Natural killer cell (primary cell): Measurements from ENCODE around the gene KCNK18. TPM values are rescaled to one million over a fixed set of nuclear protein-coding genes. Genes with fewer than 3 reads are reported as not detected.

Experiments used
- ATAC-seq, 3 donors: fragments of 150-1000 bp in 2 of 3; fragments of 200-7000 bp in 1 of 3; cut with Tn5 transposase; 1 replicate in 1 of 3; 2 replicates in 2 of 3; pipeline ENCODE4 v1.10.0; 2021; ENCODE audit warnings: mild to moderate bottlenecking in 2 of 3, moderate library complexity in 2 of 3
- DNase-seq, 2 donors: peaks; one replicate each; pipeline versions ENCODE4 v3.0.0 to v3.0.0-alpha.2; 2013 to 2021; ENCODE audit warnings: mixed read lengths in 1 of 2
- H3K27ac ChIP-seq: one replicate; pipeline ENCODE4 v1.5.1; 2013; ENCODE audit warnings: mild to moderate bottlenecking, low read length
- H3K27me3 ChIP-seq: one replicate; pipeline ENCODE4 v1.6.1; 2013; ENCODE audit warnings: low read length; ENCODE audit not compliant: control insufficient read depth, insufficient read depth
- H3K36me3 ChIP-seq: one replicate; pipeline ENCODE4 v1.6.1; 2013; ENCODE audit warnings: low read length; ENCODE audit not compliant: control insufficient read depth, insufficient read depth
- H3K4me1 ChIP-seq: one replicate; pipeline ENCODE4 v1.6.1; 2013; ENCODE audit warnings: low read length; ENCODE audit not compliant: control insufficient read depth, insufficient read depth
- H3K4me3 ChIP-seq: one replicate; pipeline ENCODE4 v1.5.1; 2013; ENCODE audit warnings: low read length
- H3K9me3 ChIP-seq: one replicate; pipeline ENCODE4 v1.6.1; 2013; ENCODE audit warnings: low read length; ENCODE audit not compliant: control insufficient read depth, insufficient read depth
- H3K27ac Mint-ChIP-seq, 2 donors: one replicate each; pipeline ENCODE4 v1.8.0; 2022; ENCODE audit warnings: mild to moderate bottlenecking in 2 of 2, mixed read lengths in 2 of 2, moderate library complexity in 1 of 2
- H3K27me3 Mint-ChIP-seq, 2 donors: one replicate each; pipeline ENCODE4 v1.8.0; 2022; ENCODE audit warnings: low read depth in 2 of 2, mixed read lengths in 2 of 2
- H3K36me3 Mint-ChIP-seq: one replicate; pipeline ENCODE4 v1.8.0; 2022; ENCODE audit warnings: mixed read lengths
- H3K4me1 Mint-ChIP-seq, 2 donors: one replicate each; pipeline ENCODE4 v1.8.0; 2022; ENCODE audit warnings: mixed read lengths in 2 of 2
- H3K4me3 Mint-ChIP-seq: one replicate; pipeline ENCODE4 v1.8.0; 2022; ENCODE audit warnings: mild to moderate bottlenecking, moderate library complexity, mixed read lengths
- H3K9me3 Mint-ChIP-seq, 2 donors: one replicate each; pipeline ENCODE4 v1.8.0; 2022; ENCODE audit warnings: mixed read lengths in 2 of 2
- WGBS: methylation state at CpG from one replicate; pipeline ENCODE4 v1.1.7; 2013; ENCODE audit warnings: missing lambda C conversion rate; ENCODE audit not compliant: insufficient coverage; 5-methylcytosine and 5-hydroxymethylcytosine counted together
- intact Hi-C: fragments of 100-400 bp; cut with micrococcal nuclease; formaldehyde crosslinking; loops from one replicate; pipeline ENCODE4 v1.14.2; 2022
- total RNA-seq, 4 donors: library from RNA; stranded (reverse); fragments of 120-200 nt in 1 of 4; gene quantifications; one replicate each; pipeline versions ENCODE4 v1.2.3 to v1.2.4, GENCODE V29; 2013 to 2022
- TF ChIP-seq, protein P1 (sequence below): fragments of 200-600 bp; IDR thresholded peaks from one replicate; pipeline ENCODE4 v1.8.0; 2022; ENCODE audit warnings: antibody characterized with exemption

Gene KCNK18
- total RNA-seq, 3 donors from 2014 or later (not counting 1 experiment from before 2014, with no cell fraction given): not detected

DNA sequence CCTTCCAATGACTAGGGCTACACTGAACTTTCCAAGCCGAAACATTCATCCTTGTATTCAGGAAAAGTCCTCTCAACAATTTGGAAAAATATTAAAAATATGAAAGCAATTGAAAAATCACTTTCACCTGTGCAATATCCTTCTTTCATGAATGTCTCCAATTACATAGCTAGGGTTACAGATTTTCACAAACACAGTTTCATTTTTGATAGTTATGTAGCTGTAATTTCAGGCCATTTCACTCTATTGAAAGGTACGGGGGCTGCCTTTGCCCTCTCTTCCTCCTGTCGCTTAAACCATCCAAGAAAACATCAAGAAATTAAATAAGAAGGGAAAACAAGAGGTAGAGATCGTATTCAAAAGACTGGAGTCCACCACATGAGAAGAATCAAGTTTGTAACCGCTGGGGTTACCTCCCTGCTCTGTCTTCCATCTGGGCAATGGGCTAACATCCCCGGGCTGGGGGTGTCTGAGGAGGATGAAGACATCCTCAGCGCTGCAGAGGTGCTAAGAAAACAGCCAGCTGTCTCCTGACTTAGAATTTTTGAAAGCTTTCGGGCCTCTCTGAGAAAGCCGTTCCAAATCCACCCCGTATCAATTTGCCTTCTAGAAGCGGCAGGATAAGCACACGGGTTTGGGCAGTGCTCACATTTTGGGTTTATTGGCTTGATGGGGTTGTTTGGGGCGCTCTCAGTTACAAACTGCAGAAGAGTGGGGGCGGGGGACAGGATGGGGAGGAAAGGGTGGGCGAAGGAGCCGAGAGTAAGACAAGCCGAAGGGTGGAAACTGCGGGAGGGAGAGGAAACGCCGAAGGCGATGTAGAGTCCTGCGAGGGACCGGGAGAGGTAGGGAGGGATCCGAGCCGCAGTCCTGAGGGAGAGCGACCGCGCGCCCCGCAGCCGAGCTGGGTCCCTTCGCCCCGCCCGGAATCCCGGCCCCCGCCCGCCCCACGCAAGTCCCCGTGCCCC lies 34.9 kb upstream of the KCNK18 start:
- Histone ChIP-seq H3K4me1 (peaks cover 12% of the 10 kb centered on the region), H3K27me3 (peaks cover 70% of the 10 kb centered on the region), H3K27ac (no peak overlapping the region), H3K36me3 (no peaks in the 10 kb centered on the region), H3K4me3 (no peak overlapping the region), H3K9me3 (no peaks in the 10 kb centered on the region)
- peak overlapping the region; percentile 66 for H3K4me3 Mint-ChIP-seq
- peak in 1 of 2 donors; percentile 7 for DNase-seq
- peaks cover 70 to 83% of the 10 kb centered on the region in 2 donors for H3K27me3 Mint-ChIP-seq
- WGBS: 3% methylated on average over 36 of the region's 39 CpGs
- TF ChIP-seq, protein P1, sequence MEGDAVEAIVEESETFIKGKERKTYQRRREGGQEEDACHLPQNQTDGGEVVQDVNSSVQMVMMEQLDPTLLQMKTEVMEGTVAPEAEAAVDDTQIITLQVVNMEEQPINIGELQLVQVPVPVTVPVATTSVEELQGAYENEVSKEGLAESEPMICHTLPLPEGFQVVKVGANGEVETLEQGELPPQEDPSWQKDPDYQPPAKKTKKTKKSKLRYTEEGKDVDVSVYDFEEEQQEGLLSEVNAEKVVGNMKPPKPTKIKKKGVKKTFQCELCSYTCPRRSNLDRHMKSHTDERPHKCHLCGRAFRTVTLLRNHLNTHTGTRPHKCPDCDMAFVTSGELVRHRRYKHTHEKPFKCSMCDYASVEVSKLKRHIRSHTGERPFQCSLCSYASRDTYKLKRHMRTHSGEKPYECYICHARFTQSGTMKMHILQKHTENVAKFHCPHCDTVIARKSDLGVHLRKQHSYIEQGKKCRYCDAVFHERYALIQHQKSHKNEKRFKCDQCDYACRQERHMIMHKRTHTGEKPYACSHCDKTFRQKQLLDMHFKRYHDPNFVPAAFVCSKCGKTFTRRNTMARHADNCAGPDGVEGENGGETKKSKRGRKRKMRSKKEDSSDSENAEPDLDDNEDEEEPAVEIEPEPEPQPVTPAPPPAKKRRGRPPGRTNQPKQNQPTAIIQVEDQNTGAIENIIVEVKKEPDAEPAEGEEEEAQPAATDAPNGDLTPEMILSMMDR: no peak
- peaks cover 0 to 11% of the 10 kb centered on the region in 2 donors for H3K4me1 Mint-ChIP-seq
- ATAC-seq: no peak
- no peak overlapping the region for H3K27ac Mint-ChIP-seq
- intact Hi-C loops: no loop called here
- peaks cover 9% of the 10 kb centered on the region for H3K36me3 Mint-ChIP-seq
- H3K9me3 Mint-ChIP-seq: no peaks in the 10 kb centered on the region

DNA sequence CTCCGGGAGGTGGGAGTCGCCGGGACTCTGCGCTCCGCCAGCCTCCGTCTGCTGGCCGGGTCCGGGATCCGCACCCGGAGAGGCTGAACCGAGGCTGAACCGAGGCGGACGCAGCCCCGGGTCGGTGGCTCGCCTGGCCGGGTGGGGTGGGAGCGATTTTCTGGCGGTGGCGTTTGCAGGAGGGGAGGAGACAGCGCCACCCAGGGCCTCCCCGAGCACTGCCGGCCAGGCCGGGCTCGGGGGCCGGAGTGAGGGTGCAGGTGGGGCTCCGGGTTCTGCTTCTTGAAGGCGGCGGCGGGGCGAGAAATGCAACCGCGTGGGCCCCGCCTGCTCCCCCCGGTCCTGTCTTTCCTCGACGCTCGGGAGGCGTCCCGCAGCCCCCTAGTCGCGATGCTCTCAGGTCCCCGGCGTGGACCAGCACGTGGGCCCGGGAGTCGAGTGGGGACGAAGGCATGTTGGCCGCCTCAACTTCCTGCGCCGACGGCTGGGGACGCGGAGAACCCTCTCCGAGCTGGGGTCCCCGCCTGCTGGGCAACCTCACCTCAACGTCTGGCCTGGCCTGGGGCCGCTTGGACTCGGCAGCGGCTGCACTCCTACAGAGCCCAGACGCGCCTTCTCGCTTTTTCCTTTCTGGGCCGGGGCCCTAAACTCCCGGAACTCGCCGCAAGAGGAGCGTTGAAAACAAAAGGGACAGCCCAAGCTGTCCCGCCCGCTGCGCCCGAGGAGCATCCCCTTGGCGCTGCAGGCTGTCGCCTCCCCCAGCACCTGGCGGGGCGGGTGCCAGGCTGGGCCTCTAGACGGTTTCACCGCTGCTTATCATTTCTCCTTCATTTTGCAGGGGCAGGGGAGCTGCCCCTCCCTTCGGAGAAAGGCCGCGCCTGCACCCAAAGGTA lies 34.0 kb upstream of the KCNK18 start:
- DNase-seq (peak in 1 of 2 donors; percentile 10), ATAC-seq (no peak)
- Mint-ChIP-seq H3K9me3 (no peaks in the 10 kb centered on the region), H3K27ac (no peak overlapping the region), H3K4me3 (no peak overlapping the region), H3K36me3 (peaks cover 9% of the 10 kb centered on the region), H3K27me3 (peaks cover 72 to 84% of the 10 kb centered on the region in 2 donors), H3K4me1 (peaks cover 0 to 11% of the 10 kb centered on the region in 2 donors)
- no peak overlapping the region for H3K4me3 ChIP-seq
- H3K27ac ChIP-seq: no peak overlapping the region
- no peaks in the 10 kb centered on the region for H3K36me3 ChIP-seq
- H3K9me3 ChIP-seq: no peaks in the 10 kb centered on the region
- intact Hi-C loops: no loop called here
- 4% methylated on average over 82 of the region's 82 CpGs for WGBS
- TF ChIP-seq, protein P1: no peak
- H3K27me3 ChIP-seq: peaks cover 75% of the 10 kb centered on the region
- H3K4me1 ChIP-seq: peaks cover 20% of the 10 kb centered on the region

DNA sequence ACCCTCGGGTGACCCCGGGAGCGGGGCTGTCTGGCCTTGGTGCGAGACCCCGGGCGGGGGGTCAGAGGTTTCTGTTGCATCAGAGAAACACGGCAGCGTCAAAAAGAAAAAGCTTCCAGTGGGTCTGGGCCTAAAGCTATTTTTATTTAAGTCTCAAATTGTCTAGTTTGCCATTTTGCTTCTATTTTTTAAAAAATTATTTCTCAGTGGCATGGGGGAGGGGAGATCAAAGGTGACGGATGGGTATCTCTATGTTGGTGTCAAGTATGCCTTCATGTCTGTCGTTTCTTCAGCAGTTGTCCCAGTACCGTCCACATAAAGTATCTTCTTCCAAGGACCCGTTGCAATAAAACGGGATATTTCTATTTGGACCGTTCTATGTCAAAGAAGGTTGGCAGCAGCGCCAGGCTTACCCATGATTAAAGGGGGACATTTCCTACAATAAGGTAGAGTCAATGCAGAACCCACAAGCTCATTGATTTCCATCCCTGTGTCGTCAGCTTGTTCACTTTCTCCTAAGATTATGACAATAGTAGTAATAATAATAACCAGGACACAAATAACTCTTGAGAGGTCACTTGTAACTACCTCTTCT lies 33.2 kb upstream of the KCNK18 start:
- ATAC-seq: no peak
- H3K36me3 ChIP-seq: no peaks in the 10 kb centered on the region

More for the DNA sequence above, 33.2 kb upstream of the KCNK18 start:
- peaks cover 9% of the 10 kb centered on the region for H3K36me3 Mint-ChIP-seq
- H3K4me1 Mint-ChIP-seq: peaks cover 0 to 11% of the 10 kb centered on the region in 2 donors
- Histone ChIP-seq H3K4me3 (no peak overlapping the region), H3K27me3 (peaks cover 81% of the 10 kb centered on the region), H3K27ac (no peak overlapping the region), H3K9me3 (no peaks in the 10 kb centered on the region), H3K4me1 (peaks cover 23% of the 10 kb centered on the region)
- intact Hi-C loops: no loop called here
- WGBS: 14% methylated on average over 15 of the region's 16 CpGs
- H3K4me3 Mint-ChIP-seq: no peak overlapping the region
- H3K27me3 Mint-ChIP-seq: peaks cover 68 to 80% of the 10 kb centered on the region in 2 donors
- no peaks in the 10 kb centered on the region for H3K9me3 Mint-ChIP-seq
- H3K27ac Mint-ChIP-seq: no peak overlapping the region
- TF ChIP-seq, protein P1: no peak
- DNase-seq: no peak
